NCI-H345 treated with DMSO at 0.1 percent for 48 hours (cell line): ENCODE results near the gene DRG2.

Experiments used
- DNase-seq: peaks from one replicate; lab custom pipeline; 2025; ENCODE audit not compliant: unreplicated experiment; lab: John Stamatoyannopoulos, UW

Gene DRG2

GRCh38 chr17:18115517-18115916 lies 27.8 kb downstream of the DRG2 start:
- no peak for DNase-seq

GRCh38 chr17:18116078-18116477 lies 28.3 kb downstream of the DRG2 start:
- DNase-seq: no peak

DNA sequence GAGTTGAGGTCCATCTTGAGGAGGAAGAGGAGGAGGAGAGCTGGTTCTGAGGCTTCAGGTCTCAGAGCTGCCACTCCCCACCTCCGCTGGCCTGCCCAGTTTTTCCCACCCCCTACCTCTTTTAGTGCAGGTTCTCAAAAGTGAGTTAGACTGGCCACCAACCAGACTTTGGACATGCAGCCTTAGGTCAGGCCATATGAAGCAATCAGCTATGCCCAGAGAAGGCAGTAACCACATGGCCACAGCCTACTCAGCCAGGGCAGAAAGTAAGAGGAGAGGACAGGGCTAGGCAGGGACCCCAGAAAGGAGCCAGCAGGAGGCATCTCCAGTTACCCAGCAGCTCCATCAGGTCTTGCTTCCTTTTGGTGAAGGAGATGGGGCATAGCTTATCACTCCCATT lies 29.8 kb downstream of the DRG2 start:
- no peak for DNase-seq

DNA sequence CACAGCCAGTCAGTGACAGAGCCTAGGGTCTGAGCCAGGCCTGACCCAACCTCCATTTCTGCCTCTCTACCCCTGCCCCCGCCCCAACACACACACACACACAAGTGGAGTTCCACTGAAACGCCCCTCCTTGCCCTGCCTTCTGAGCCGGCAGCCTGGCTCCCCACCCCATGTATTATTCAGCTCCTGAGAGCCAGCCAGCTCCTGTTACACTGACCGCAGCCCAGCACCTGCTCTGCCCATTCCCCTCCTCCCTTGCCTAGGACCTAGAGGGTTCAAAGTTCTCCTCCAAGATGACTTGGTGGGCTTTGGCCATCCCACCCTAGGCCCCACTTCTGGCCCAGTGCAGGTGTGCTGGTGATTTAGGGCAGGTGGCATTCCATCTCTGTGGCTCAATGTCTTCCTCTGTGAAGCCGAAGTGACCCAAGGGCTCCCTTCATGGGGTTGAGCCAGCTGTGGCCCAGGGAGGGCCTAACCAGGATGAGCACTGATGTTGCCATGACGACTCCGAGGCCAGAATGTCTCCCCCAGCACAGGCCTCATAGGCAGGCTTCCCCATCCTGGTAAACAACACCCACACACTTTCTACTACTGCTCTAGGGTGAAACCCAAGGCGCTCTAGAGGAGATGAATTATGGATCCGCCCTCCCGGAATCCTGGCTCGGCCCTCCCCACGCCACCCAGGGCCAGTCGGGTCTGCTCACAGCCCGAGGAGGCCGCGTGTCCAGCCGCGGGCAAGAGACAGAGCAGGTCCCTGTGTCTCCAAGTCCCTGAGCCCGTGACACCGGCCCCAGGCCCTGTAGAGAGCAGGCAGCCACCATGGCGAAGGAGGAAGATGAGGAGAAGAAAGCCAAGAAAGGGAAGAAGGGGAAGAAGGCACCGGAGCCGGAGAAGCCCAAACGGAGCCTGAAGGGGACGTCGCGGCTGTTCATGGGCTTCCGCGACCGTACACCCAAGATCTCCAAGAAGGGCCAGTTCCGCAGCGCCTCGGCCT lies 30.5 kb downstream of the DRG2 start:
- no peak for DNase-seq

DNA sequence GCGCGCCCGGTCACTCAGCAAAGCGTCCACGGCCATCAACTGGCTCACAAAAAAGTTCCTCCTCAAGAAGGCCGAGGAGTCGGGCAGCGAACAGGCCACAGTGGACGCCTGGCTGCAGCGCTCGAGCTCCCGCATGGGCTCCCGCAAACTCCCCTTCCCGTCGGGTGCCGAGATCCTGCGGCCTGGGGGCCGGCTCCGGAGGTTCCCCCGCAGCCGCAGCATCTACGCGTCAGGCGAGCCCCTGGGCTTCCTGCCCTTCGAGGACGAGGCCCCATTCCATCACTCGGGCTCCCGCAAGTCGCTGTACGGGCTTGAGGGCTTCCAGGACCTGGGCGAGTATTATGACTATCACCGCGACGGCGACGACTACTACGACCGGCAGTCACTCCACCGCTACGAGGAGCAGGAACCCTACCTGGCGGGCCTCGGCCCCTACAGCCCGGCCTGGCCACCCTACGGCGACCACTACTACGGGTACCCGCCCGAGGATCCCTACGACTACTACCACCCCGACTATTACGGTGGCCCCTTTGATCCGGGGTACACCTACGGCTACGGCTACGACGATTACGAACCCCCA lies 31.5 kb downstream of the DRG2 start:
- no peak for DNase-seq

DNA sequence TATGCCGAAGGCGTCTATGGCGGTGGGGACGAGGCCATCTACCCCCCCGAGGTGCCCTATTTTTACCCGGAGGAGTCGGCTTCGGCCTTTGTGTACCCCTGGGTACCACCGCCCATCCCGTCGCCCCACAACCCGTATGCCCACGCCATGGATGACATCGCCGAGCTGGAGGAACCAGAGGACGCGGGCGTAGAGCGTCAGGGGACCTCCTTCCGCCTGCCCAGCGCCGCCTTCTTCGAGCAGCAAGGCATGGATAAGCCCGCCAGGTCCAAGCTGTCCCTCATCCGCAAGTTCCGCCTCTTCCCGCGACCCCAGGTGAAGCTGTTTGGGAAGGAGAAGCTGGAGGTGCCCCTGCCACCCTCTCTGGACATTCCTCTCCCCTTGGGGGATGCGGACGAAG lies 32.2 kb downstream of the DRG2 start:
- no peak for DNase-seq

DNA sequence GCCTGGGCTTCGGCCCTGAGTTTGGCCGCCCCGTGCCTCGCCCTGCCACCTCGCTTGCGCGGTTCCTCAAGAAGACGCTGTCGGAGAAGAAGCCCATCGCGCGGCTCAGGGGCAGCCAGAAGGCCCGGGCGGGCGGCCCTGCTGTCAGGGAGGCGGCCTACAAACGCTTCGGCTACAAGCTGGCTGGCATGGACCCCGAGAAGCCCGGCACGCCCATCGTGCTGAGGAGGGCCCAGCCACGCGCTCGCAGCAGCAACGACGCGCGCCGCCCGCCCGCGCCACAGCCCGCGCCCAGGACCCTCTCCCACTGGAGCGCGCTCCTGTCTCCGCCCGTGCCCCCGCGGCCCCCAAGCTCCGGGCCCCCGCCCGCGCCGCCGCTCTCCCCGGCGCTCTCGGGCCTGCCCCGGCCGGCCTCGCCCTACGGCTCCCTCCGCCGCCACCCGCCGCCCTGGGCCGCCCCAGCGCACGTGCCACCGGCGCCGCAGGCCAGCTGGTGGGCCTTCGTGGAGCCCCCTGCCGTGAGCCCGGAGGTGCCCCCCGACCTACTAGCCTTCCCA lies 32.8 kb downstream of the DRG2 start:
- DNase-seq: no peak

DNA sequence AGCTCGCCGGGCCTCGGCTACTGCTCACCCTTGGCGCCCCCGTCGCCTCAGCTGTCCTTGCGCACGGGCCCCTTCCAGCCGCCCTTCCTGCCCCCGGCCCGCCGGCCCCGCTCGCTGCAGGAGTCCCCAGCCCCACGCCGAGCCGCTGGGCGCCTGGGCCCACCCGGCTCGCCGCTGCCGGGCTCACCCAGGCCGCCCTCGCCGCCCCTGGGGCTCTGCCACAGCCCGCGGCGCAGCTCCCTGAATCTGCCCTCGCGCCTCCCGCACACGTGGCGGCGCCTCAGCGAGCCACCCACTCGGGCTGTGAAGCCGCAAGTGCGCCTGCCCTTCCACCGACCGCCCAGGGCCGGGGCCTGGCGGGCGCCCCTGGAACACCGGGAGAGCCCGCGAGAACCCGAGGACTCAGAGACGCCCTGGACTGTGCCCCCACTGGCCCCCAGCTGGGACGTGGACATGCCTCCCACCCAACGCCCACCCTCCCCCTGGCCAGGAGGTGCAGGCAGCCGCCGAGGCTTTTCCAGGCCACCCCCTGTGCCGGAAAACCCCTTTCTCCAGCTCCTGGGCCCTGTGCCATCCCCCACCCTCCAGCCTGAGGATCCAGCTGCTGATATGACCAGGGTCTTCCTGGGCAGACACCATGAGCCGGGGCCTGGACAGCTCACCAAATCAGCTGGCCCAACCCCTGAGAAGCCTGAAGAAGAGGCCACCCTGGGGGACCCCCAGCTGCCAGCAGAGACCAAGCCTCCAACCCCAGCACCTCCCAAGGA lies 33.6 kb downstream of the DRG2 start:
- no peak for DNase-seq

GRCh38 chr17:18122990-18123753 lies 35.4 kb downstream of the DRG2 start:
- DNase-seq: no peak

- DNase-seq: no peak
Measured at GRCh38 chr17:18124345-18125126, 36.8 kb downstream of the DRG2 start.

GRCh38 chr17:18129041-18129502 lies 41.3 kb downstream of the DRG2 start:
- no peak for DNase-seq

- no peak for DNase-seq
Measured at GRCh38 chr17:18132711-18133110, 45.0 kb downstream of the DRG2 start.

GRCh38 chr17:18136357-18136756 lies 48.6 kb downstream of the DRG2 start:
- DNase-seq: no peak

GRCh38 chr17:18138065-18138749 lies 50.5 kb downstream of the DRG2 start:
- no peak for DNase-seq

GRCh38 chr17:18139092-18139491 lies 51.3 kb downstream of the DRG2 start:
- no peak for DNase-seq

GRCh38 chr17:18139498-18139897 lies 51.8 kb downstream of the DRG2 start:
- DNase-seq: no peak

- no peak for DNase-seq
Measured at GRCh38 chr17:18139949-18140348, 52.2 kb downstream of the DRG2 start.

DNA sequence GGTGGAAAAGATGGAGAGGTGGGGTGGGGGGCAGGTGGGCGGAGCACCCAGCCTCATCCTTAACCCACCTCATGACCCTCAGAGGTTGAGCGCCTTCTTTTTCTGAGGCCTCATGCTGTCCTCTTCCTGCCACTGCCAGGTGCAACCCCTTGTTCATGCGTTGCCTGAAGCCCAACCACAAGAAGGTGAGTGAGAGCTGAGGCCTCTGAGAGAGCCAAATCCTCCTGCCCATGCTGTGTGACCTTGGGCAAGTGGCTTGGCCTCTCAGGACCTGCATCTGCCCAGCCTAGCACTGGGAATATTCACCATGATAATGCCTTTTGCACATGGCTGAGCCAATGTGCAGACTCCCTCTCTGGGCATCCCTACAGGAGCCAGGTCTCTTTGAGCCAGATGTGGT lies 52.9 kb downstream of the DRG2 start:
- DNase-seq: no peak

DNA sequence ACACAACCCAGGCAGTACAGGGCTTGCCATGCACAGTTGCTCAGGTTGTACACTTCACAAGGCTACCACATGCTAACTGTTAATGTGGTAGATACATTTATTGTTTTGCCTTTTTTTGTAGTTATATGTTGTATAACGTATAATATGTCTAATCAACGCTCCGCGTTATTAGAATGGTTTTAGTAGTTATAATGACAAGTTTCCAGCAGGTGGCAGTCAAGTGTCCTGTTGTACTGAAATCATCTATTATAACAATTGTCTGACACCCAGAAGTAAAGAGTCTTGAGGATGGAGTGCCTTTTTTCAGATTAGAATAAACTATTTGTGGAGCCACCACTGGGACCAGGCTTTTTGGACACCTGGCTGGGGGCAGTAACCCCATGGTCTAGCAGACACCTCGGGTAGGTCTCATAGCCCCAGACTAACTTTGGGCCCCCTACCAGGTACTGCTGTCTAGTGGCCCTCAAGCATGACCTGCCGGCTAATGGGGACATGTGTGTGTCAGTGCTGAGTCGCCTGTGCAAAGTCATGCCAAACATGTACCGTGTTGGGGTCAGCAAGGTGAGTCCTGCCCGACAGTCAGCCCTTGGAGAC lies 53.6 kb downstream of the DRG2 start:
- peak; percentile 34 for DNase-seq
